Subcutaneous adipose tissue (tissue), 4 donors: Measurements from ENCODE around the gene SRF. TPM values are rescaled to one million over a fixed set of nuclear protein-coding genes. Genes with fewer than 3 reads are reported as not detected.

Experiments
- CTCF ChIP-seq: fragments of 450-650 bp; IDR thresholded peaks from one replicate; pipeline ENCODE4 v1.5.1; 2016; ENCODE audit warnings: low read depth, mild to moderate bottlenecking, control low read depth, antibody characterized with exemption, moderate library complexity
- total RNA-seq, 4 donors: library from RNA; depleted of rRNA; stranded (reverse); fragments of >200 nt; gene quantifications; one replicate each; pipeline ENCODE4 v1.1.0, GENCODE V29; 2016

SRF gene
- total RNA-seq, 4 donors from 2014 or later: 8.5 to 22.8 (median 10.6) TPM

GRCh38 chr6:43186019-43186418 lies 14.9 kb downstream of the SRF start:
- no peak for TF ChIP-seq CTCF

DNA sequence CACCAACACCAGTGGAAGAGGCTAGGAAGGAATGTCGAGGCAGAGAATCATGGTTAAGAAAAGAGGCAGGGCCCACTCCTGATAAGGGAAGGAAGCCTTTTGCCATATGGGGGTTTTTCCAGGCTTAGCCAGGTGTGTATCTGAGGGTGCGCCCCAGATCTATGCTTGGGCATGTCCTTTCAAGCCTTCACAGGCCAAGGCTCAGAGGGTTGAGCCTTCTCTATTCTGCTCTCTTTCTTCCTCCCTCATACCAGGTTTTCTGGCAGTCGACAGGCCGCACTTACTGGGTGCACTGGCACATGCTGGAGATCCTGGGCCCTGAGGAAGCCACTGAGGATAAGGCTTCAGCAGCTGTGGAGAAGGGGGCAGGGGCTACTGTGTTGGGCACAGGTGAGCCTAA lies 15.6 kb downstream of the SRF start:
- no peak for TF ChIP-seq CTCF

DNA sequence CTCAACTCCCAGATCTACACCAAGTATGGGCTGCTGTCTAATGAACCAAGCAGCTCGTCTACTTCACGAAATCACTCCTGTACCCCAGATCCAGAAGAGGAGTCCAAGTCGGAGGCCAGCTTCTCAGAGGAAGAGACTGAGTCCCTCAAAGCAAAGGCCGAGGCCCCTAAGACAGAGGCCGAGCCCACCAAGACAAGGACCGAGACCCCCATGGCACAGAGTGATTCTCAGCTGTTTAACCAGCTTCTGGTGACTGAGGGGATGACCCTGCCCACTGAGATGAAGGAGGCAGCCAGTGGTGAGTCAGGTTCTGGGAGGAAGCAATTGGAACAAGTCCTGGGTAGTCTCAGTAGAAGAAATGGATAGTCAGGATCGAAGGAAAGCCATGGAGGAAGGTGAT lies 16.8 kb downstream of the SRF start:
- no peak for TF ChIP-seq CTCF

- TF ChIP-seq CTCF: no peak
These were observed 17.4 kb downstream of the SRF start for GRCh38 chr6:43188426-43188825.

GRCh38 chr6:43189776-43190304 lies 18.8 kb downstream of the SRF start:
- TF ChIP-seq CTCF: no peak

GRCh38 chr6:43192911-43193310 lies 21.8 kb downstream of the SRF start:
- TF ChIP-seq CTCF: no peak

- no peak for TF ChIP-seq CTCF
These were observed 22.9 kb downstream of the SRF start for GRCh38 chr6:43193929-43194328.
